Tibial nerve (tissue), 4 donors: Measurements from ENCODE around the gene PHC2. TPM values are rescaled to one million over a fixed set of nuclear protein-coding genes. Genes with fewer than 3 reads are reported as not detected.

ENCODE experiments used
- DNase-seq, 2 donors: peaks; one replicate each; pipeline ENCODE4 v3.0.0-alpha.2; 2019; ENCODE audit warnings: low spot score in 2 of 2
- H3K27ac ChIP-seq, 4 donors: fragments of 200-600 bp; sonication (generic) in 3 of 4; one replicate each; pipeline ENCODE4 v1.5.1; 2017 to 2019; ENCODE audit warnings: mild to moderate bottlenecking in 1 of 4
- H3K27me3 ChIP-seq, 2 donors: fragments of 200-600 bp; sonication (generic) in 1 of 2; one replicate each; pipeline versions ENCODE4 v1.5.1 to v1.6.0; 2017 to 2019
- H3K36me3 ChIP-seq, 3 donors: fragments of 200-600 bp; sonication (generic); one replicate each; pipeline ENCODE4 v1.5.1; 2018 to 2019
- H3K4me1 ChIP-seq, 4 donors: fragments of 200-600 bp; sonication (generic) in 3 of 4; one replicate each; pipeline ENCODE4 v1.5.1; 2017 to 2019
- H3K4me3 ChIP-seq, 4 donors: fragments of 200-600 bp; sonication (generic) in 3 of 4; one replicate each; pipeline ENCODE4 v1.5.1; 2017 to 2019; ENCODE audit warnings: mild to moderate bottlenecking in 1 of 4, moderate library complexity in 1 of 4
- H3K9me3 ChIP-seq, 4 donors: fragments of 200-600 bp; sonication (generic) in 3 of 4; one replicate each; pipeline ENCODE4 v1.5.1; 2017 to 2019
- CTCF ChIP-seq, 5 experiments: fragments of 200-600 bp in 3 of 5; fragments of 450-650 bp in 2 of 5; sonication (generic) in 3 of 5; IDR thresholded peaks; one replicate each; pipeline ENCODE4 v1.5.1; 2016 to 2019; ENCODE audit warnings: antibody characterized with exemption in 5 of 5, mild to moderate bottlenecking in 3 of 5, moderate library complexity in 2 of 5
- EP300 ChIP-seq, 2 donors: sonication (generic); formaldehyde crosslinking; IDR thresholded peaks; one replicate each; pipeline ENCODE4 v1.6.1; 2017; ENCODE audit warnings: antibody characterized with exemption in 2 of 2, mild to moderate bottlenecking in 1 of 2
- POLR2A ChIP-seq, 2 donors: fragments of 450-650 bp; IDR thresholded peaks; one replicate each; pipeline ENCODE4 v1.6.1; 2017; ENCODE audit warnings: antibody characterized with exemption in 2 of 2, mild to moderate bottlenecking in 2 of 2, moderate library complexity in 2 of 2
- WGBS, 2 donors: methylation state at CpG; one replicate each; pipeline ENCODE4 v1.1.5; 2018; 5-methylcytosine and 5-hydroxymethylcytosine counted together
- total RNA-seq, 4 donors: library from RNA; depleted of rRNA; stranded (reverse); fragments of >200 nt; gene quantifications; one replicate each; pipeline ENCODE4 v1.1.0, GENCODE V29; 2016

The PHC2 gene
- total RNA-seq, 4 donors from 2014 or later, result 152 to 458 (median 204) TPM

- no peak overlapping the region for H3K27ac ChIP-seq
- H3K4me3 ChIP-seq, result no peak overlapping the region
- TF ChIP-seq CTCF (IDR thresholded peaks at IDR 0.05) (no peak), POLR2A (IDR thresholded peaks at IDR 0.05) (no peak), EP300 (IDR thresholded peaks at IDR 0.05) (no peak)
- no peaks in the 10 kb centered on the region for H3K36me3 ChIP-seq
- H3K9me3 ChIP-seq, result no peaks in the 10 kb centered on the region
- DNase-seq, result no peak
- H3K4me1 ChIP-seq, result peaks cover 0 to 43% (median 24%) of the 10 kb centered on the region in 4 donors
- 84 to 86% methylated on average over 2 of the region's 2 CpGs for WGBS, 2 donors
- H3K27me3 ChIP-seq, result no peaks in the 10 kb centered on the region
These were observed 50.1 kb downstream of the PHC2 start for GRCh38 chr1:33380811-33381210.

GRCh38 chr1:33379631-33380354, 51.1 kb downstream of the PHC2 start:
- no peak overlapping the region for H3K4me3 ChIP-seq
- peaks cover 0 to 43% (median 24%) of the 10 kb centered on the region in 4 donors for H3K4me1 ChIP-seq
- no peak for TF ChIP-seq CTCF (IDR thresholded peaks at IDR 0.05)
- TF ChIP-seq EP300 (IDR thresholded peaks at IDR 0.05), result no peak
- TF ChIP-seq POLR2A (IDR thresholded peaks at IDR 0.05), result no peak
- peaks cover 0 to 7% (median 0%) of the 10 kb centered on the region in 3 donors for H3K36me3 ChIP-seq
- WGBS, 2 donors, result 47 to 57% methylated on average over 10 of the region's 10 CpGs
- peak overlapping the region in 1 of 4 donors; percentile 9 for H3K27ac ChIP-seq
- DNase-seq, result no peak
- no peaks in the 10 kb centered on the region for H3K27me3 ChIP-seq
- H3K9me3 ChIP-seq, result no peaks in the 10 kb centered on the region

- Histone ChIP-seq H3K36me3 (peaks cover 0 to 9% (median 0%) of the 10 kb centered on the region in 3 donors), H3K27me3 (no peaks in the 10 kb centered on the region), H3K4me3 (no peak overlapping the region), H3K27ac (no peak overlapping the region), H3K9me3 (no peaks in the 10 kb centered on the region), H3K4me1 (peaks cover 0 to 35% (median 18%) of the 10 kb centered on the region in 4 donors)
- TF ChIP-seq POLR2A (IDR thresholded peaks at IDR 0.05), result no peak
- no peak for TF ChIP-seq CTCF (IDR thresholded peaks at IDR 0.05)
- TF ChIP-seq EP300 (IDR thresholded peaks at IDR 0.05), result no peak
- WGBS, 2 donors, result 42 to 43% methylated on average over 4 to 5 of the region's 5 CpGs
- DNase-seq, result no peak
These were observed 51.9 kb downstream of the PHC2 start for GRCh38 chr1:33378976-33379375.

GRCh38 chr1:33378524-33378923, 52.4 kb downstream of the PHC2 start:
- no peaks in the 10 kb centered on the region for H3K27me3 ChIP-seq
- 29 to 42% methylated on average over 1 of the region's 1 CpG for WGBS, 2 donors
- H3K4me1 ChIP-seq, result peaks cover 0 to 30% (median 14%) of the 10 kb centered on the region in 4 donors
- no peak overlapping the region for H3K4me3 ChIP-seq
- no peak for TF ChIP-seq CTCF (IDR thresholded peaks at IDR 0.05)
- TF ChIP-seq EP300 (IDR thresholded peaks at IDR 0.05), result no peak
- TF ChIP-seq POLR2A (IDR thresholded peaks at IDR 0.05), result no peak
- H3K36me3 ChIP-seq, result peaks cover 0 to 14% (median 0%) of the 10 kb centered on the region in 3 donors
- H3K9me3 ChIP-seq, result no peaks in the 10 kb centered on the region
- H3K27ac ChIP-seq, result no peak overlapping the region
- no peak for DNase-seq

- H3K9me3 ChIP-seq, result no peaks in the 10 kb centered on the region
- no peak for DNase-seq
- H3K4me1 ChIP-seq, result peaks cover 0 to 22% (median 11%) of the 10 kb centered on the region in 4 donors
- peaks cover 0 to 18% (median 0%) of the 10 kb centered on the region in 3 donors for H3K36me3 ChIP-seq
- H3K27me3 ChIP-seq, result no peaks in the 10 kb centered on the region
- 77 to 84% methylated on average over 1 of the region's 1 CpG for WGBS, 2 donors
- no peak overlapping the region for H3K4me3 ChIP-seq
- no peak for TF ChIP-seq EP300 (IDR thresholded peaks at IDR 0.05)
- H3K27ac ChIP-seq, result no peak overlapping the region
These were observed 53.1 kb downstream of the PHC2 start for GRCh38 chr1:33377756-33378155.
